K562 (cell line): Measurements from ENCODE around the gene GNG7. TPM values are rescaled to one million over a fixed set of nuclear protein-coding genes. Genes with fewer than 3 reads are reported as not detected.
A peak's percentile ranks its signal among the peaks of the same experiment; 100 is the strongest.

ENCODE experiments used
- ARID1B ChIP-seq: fragments of 450-650 bp; IDR thresholded peaks from 2 replicates; pipeline ENCODE4 v1.6.1; 2016; ENCODE audit warnings: antibody characterized with exemption, mild to moderate bottlenecking, inconsistent platforms
- CREM ChIP-seq: IDR thresholded peaks from 2 replicates; pipeline ENCODE4 v1.6.1; 2014; ENCODE audit warnings: antibody characterized with exemption, low read depth
- DPF2 ChIP-seq: fragments of 450-650 bp; IDR thresholded peaks from 2 replicates; pipeline ENCODE4 v1.6.1; 2016
- FOS ChIP-seq: IDR thresholded peaks from 3 replicates; pipeline ENCODE4 v1.6.1; 2011; ENCODE audit not compliant: insufficient read length; ENCODE audit errors: extremely low read depth
- HDAC3 ChIP-seq: fragments of 450-650 bp; IDR thresholded peaks from 2 replicates; pipeline ENCODE4 v1.6.1; 2018; ENCODE audit warnings: borderline replicate concordance, mild to moderate bottlenecking, moderate library complexity; ENCODE audit not compliant: partially characterized antibody
- JUND ChIP-seq, 2 experiments: IDR thresholded peaks; 2 replicates in 1 of 2; 3 replicates in 1 of 2; pipeline ENCODE4 v1.6.1; 2011; ENCODE audit warnings: borderline replicate concordance in 2 of 2, low read depth in 2 of 2, low read length in 2 of 2, improper control_type of control experiment in 1 of 2, missing biosample characterization in 1 of 2, missing genetic modification characterization in 1 of 2, missing genetic modification reagents in 1 of 2
- RBM15 ChIP-seq: fragments of 200-400 bp; formaldehyde crosslinking; IDR thresholded peaks from 2 replicates; pipeline ENCODE4 v1.6.1; 2018; ENCODE audit warnings: mild to moderate bottlenecking, low read length, moderate library complexity; ENCODE audit not compliant: insufficient read depth
- SLC30A9 ChIP-seq: fragments of 250-450 bp; sonication (Bioruptor Pico); IDR thresholded peaks from 2 replicates; pipeline ENCODE4 v1.8.0; 2022; ENCODE audit warnings: mild to moderate bottlenecking, moderate library complexity
- ZNF133 ChIP-seq: fragments of 250-450 bp; sonication (Bioruptor Pico); IDR thresholded peaks from 2 replicates; pipeline ENCODE4 v1.4.0; 2020; ENCODE audit warnings: mild to moderate bottlenecking
- ZNF197 ChIP-seq: fragments of 200-800 bp; sonication (Bioruptor generic); IDR thresholded peaks from 2 replicates; pipeline ENCODE4 v1.6.1; 2016; ENCODE audit warnings: low read depth, missing genetic modification characterization, missing compliant biosample characterization
- polyA plus RNA-seq, 8 experiments: library from polyadenylated mRNA; depleted of rRNA in 4 of 8; stranded (reverse) in 5 of 8; unstranded in 3 of 8; fragments of >200 nt; fragmentation: Nextera tagmentation in 2 of 8; fragmentation: Illumina TruSeq in 1 of 8; extraction: Ambion mirVana in 2 of 8; extraction: Trizol in 1 of 8; gene quantifications; 2 replicates each; pipeline versions ENCODE4 v1.2.1 to v1.2.3, GENCODE V29; 2011 to 2014; ENCODE audit warnings: inconsistent platforms in 1 of 8, missing spikeins in 1 of 8
- total RNA-seq, 7 experiments: library from RNA; depleted of rRNA in 6 of 7; stranded (reverse); fragments of >200 nt in 6 of 7; fragmentation: Illumina TruSeq in 2 of 7; extraction: Trizol in 2 of 7; gene quantifications; 2 replicates each; pipeline versions ENCODE4 v1.2.1 to v1.2.3, GENCODE V29; 2011 to 2021; ENCODE audit warnings: low replicate concordance in 1 of 7
- TF ChIP-seq, protein P1 (sequence below): sonication (generic); formaldehyde crosslinking; IDR thresholded peaks from 2 replicates; pipeline ENCODE4 v1.8.1; 2023; ENCODE audit warnings: mild to moderate bottlenecking, missing genetic modification reagents, moderate library complexity
- TF ChIP-seq, protein P2 (sequence below): fragments of 450-650 bp; formaldehyde crosslinking; conservative IDR thresholded peaks from 2 replicates; pipeline ENCODE4 v1.4.0; 2022; ENCODE audit warnings: mild to moderate bottlenecking, missing genetic modification characterization
- TF ChIP-seq, protein P3 (sequence below): sonication (generic); formaldehyde crosslinking; IDR thresholded peaks from 2 replicates; pipeline ENCODE4 v1.8.0; 2022; ENCODE audit warnings: missing genetic modification reagents, mild to moderate bottlenecking, moderate library complexity, borderline replicate concordance
- TF ChIP-seq, protein P4 (sequence below): fragments of 450-650 bp; IDR thresholded peaks from 2 replicates; pipeline ENCODE4 v1.6.1; 2018; ENCODE audit not compliant: partially characterized antibody
- TF ChIP-seq, protein P5 (sequence below): sonication (generic); formaldehyde crosslinking; IDR thresholded peaks from 2 replicates; pipeline ENCODE4 v1.8.0; 2022; ENCODE audit warnings: mild to moderate bottlenecking, missing genetic modification reagents

Gene GNG7
- total and polyA plus RNA-seq, 9 of the 15 experiments (the other 6 are each of a cell fraction or from before 2014, with no cell fraction given): 0.01 to 0.20 (median 0.06) TPM; not detected in 1

DNA sequence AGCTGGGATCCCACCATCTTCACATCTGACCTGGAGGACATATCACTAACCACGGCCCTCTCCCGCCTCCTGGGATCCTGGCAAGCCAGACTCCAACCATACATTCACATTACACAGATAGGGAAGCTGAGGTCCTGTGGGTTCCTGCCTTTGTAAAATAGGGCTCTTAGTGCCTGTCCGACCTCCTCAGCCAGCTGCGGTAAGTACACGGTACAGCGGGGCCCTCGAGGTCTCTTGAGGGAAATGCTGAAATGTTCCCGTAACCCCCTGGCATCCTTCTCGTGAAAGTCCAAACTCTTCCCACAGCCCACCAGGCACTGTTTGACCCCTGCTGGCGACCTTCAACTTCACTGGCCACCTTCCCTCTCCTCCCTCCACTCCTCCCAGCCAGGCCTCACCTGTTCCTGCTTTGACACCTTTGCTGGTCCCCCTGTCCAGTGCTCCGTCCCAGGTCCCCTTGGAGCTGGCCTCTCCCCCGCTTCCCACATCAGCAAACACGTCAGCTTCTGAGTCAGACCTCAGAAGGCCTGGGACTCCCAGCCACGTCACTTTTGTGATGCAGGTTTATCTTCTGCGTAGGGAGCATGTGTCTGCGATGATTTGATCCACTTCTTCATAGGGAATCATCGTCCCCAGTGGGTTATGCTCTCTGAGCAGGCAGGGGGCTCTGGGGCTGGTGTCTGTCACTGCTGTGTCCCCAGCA lies 8.8 kb upstream of the GNG7 start (continued):
- peak; percentile 95 for TF ChIP-seq CREM
- peak; percentile 78 for TF ChIP-seq JUND (IDR thresholded peaks at IDR 0.05; ENCODE audit: borderline replicate concordance, low read depth, low read length)
- peak; percentile 68; the same call in 1 of the 3 replicates for TF ChIP-seq JUND (tag; IDR thresholded peaks at IDR 0.05; ENCODE audit: borderline replicate concordance, low read depth, low read length)
- TF ChIP-seq, protein P1, sequence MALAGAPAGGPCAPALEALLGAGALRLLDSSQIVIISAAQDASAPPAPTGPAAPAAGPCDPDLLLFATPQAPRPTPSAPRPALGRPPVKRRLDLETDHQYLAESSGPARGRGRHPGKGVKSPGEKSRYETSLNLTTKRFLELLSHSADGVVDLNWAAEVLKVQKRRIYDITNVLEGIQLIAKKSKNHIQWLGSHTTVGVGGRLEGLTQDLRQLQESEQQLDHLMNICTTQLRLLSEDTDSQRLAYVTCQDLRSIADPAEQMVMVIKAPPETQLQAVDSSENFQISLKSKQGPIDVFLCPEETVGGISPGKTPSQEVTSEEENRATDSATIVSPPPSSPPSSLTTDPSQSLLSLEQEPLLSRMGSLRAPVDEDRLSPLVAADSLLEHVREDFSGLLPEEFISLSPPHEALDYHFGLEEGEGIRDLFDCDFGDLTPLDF: no peak
- TF ChIP-seq DPF2: peak; percentile 40; the same call in 1 of the 2 replicates
- TF ChIP-seq RBM15: no peak
- TF ChIP-seq SLC30A9 (CRISPR knock-in tag): no peak
- TF ChIP-seq ARID1B: peak; percentile 55
- no peak for TF ChIP-seq ZNF133 (CRISPR knock-in tag)
- no peak for TF ChIP-seq ZNF197 (CRISPR knock-in tag)
- TF ChIP-seq, protein P2, sequence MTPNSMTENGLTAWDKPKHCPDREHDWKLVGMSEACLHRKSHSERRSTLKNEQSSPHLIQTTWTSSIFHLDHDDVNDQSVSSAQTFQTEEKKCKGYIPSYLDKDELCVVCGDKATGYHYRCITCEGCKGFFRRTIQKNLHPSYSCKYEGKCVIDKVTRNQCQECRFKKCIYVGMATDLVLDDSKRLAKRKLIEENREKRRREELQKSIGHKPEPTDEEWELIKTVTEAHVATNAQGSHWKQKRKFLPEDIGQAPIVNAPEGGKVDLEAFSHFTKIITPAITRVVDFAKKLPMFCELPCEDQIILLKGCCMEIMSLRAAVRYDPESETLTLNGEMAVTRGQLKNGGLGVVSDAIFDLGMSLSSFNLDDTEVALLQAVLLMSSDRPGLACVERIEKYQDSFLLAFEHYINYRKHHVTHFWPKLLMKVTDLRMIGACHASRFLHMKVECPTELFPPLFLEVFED (CRISPR knock-in tag): 0 out of 2 replicates have a peak, but pooled peaks have one; percentile 17
- TF ChIP-seq, protein P3, sequence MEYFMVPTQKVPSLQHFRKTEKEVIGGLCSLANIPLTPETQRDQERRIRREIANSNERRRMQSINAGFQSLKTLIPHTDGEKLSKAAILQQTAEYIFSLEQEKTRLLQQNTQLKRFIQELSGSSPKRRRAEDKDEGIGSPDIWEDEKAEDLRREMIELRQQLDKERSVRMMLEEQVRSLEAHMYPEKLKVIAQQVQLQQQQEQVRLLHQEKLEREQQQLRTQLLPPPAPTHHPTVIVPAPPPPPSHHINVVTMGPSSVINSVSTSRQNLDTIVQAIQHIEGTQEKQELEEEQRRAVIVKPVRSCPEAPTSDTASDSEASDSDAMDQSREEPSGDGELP: no peak
- no peak for TF ChIP-seq HDAC3
- TF ChIP-seq, protein P4, sequence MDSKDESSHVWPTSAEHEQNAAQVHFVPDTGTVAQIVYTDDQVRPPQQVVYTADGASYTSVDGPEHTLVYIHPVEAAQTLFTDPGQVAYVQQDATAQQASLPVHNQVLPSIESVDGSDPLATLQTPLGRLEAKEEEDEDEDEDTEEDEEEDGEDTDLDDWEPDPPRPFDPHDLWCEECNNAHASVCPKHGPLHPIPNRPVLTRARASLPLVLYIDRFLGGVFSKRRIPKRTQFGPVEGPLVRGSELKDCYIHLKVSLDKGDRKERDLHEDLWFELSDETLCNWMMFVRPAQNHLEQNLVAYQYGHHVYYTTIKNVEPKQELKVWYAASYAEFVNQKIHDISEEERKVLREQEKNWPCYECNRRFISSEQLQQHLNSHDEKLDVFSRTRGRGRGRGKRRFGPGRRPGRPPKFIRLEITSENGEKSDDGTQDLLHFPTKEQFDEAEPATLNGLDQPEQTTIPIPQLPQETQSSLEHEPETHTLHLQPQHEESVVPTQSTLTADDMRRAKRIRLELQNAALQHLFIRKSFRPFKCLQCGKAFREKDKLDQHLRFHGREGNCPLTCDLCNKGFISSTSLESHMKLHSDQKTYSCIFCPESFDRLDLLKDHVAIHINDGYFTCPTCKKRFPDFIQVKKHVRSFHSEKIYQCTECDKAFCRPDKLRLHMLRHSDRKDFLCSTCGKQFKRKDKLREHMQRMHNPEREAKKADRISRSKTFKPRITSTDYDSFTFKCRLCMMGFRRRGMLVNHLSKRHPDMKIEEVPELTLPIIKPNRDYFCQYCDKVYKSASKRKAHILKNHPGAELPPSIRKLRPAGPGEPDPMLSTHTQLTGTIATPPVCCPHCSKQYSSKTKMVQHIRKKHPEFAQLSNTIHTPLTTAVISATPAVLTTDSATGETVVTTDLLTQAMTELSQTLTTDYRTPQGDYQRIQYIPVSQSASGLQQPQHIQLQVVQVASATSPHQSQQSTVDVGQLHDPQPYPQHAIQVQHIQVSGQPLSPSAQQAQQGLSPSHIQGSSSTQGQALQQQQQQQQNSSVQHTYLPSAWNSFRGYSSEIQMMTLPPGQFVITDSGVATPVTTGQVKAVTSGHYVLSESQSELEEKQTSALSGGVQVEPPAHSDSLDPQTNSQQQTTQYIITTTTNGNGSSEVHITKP: peak; percentile 34
- peak; percentile 2 for TF ChIP-seq FOS
- TF ChIP-seq, protein P5, sequence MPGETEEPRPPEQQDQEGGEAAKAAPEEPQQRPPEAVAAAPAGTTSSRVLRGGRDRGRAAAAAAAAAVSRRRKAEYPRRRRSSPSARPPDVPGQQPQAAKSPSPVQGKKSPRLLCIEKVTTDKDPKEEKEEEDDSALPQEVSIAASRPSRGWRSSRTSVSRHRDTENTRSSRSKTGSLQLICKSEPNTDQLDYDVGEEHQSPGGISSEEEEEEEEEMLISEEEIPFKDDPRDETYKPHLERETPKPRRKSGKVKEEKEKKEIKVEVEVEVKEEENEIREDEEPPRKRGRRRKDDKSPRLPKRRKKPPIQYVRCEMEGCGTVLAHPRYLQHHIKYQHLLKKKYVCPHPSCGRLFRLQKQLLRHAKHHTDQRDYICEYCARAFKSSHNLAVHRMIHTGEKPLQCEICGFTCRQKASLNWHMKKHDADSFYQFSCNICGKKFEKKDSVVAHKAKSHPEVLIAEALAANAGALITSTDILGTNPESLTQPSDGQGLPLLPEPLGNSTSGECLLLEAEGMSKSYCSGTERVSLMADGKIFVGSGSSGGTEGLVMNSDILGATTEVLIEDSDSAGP: no peak
